K562 (cell line): Measurements from ENCODE around the gene TXLNG. TPM values are rescaled to one million over a fixed set of nuclear protein-coding genes. Genes with fewer than 3 reads are reported as not detected.
A peak's percentile ranks its signal among the peaks of the same experiment; 100 is the strongest.

ENCODE experiments used
- CBFB ChIP-seq: sonication (generic); formaldehyde crosslinking; IDR thresholded peaks from 2 replicates; pipeline ENCODE4 v1.4.0; 2020; ENCODE audit warnings: mild to moderate bottlenecking, missing genetic modification reagents
- CBX8 ChIP-seq: fragments of 200-600 bp; sonication (generic); IDR thresholded peaks from 2 replicates; pipeline ENCODE4 v1.6.1; 2012; ENCODE audit warnings: borderline replicate concordance, mixed run types, low read depth, mild to moderate bottlenecking, moderate library complexity, mixed read lengths, low read length, control low read depth, inconsistent platforms; ENCODE audit not compliant: poor library complexity, severe bottlenecking; ENCODE audit errors: extremely low read depth
- CREB3L1 ChIP-seq: fragments of 450-650 bp; IDR thresholded peaks from 2 replicates; pipeline ENCODE4 v1.6.1; 2014; ENCODE audit warnings: low read depth, mild to moderate bottlenecking, moderate library complexity, borderline replicate concordance
- CTBP1 ChIP-seq: fragments of 450-650 bp; IDR thresholded peaks from 2 replicates; pipeline ENCODE4 v1.6.1; 2016; ENCODE audit warnings: borderline replicate concordance
- EGR1 ChIP-seq: fragments of 450-650 bp; conservative IDR thresholded peaks from 2 replicates; pipeline ENCODE4 v1.6.1; 2017; ENCODE audit warnings: mild to moderate bottlenecking
- IFI16 ChIP-seq: fragments of 250-450 bp; sonication (Bioruptor Pico); IDR thresholded peaks from 2 replicates; pipeline ENCODE4 v2.1.2; 2022; ENCODE audit warnings: mild to moderate bottlenecking, inconsistent platforms
- L3MBTL2 ChIP-seq: fragments of 450-650 bp; IDR thresholded peaks from 2 replicates; pipeline ENCODE4 v1.6.1; 2016; ENCODE audit warnings: mild to moderate bottlenecking, moderate library complexity
- NR2C2 ChIP-seq, 2 experiments: fragments of 200-800 bp in 1 of 2; sonication (Bioruptor generic) in 1 of 2; sonication (generic) in 1 of 2; formaldehyde crosslinking in 1 of 2; IDR thresholded peaks; 2 replicates each; pipeline versions ENCODE4 v1.6.1 to v1.8.0; 2016 to 2022; ENCODE audit warnings: mild to moderate bottlenecking in 1 of 2, missing compliant biosample characterization in 1 of 2, missing genetic modification characterization in 1 of 2, missing genetic modification reagents in 1 of 2
- SAFB2 ChIP-seq: fragments of 200-400 bp; formaldehyde crosslinking; IDR thresholded peaks from 2 replicates; pipeline ENCODE4 v1.6.1; 2018; ENCODE audit warnings: borderline replicate concordance, low read length, low read depth, moderate library complexity; ENCODE audit not compliant: severe bottlenecking
- SIRT6 ChIP-seq: IDR thresholded peaks from one replicate; pipeline ENCODE4 v1.6.1; 2012; ENCODE audit warnings: low read depth, mild to moderate bottlenecking, control low read depth, inconsistent platforms, low read length, moderate library complexity
- SNAPC5 ChIP-seq: fragments of 250-450 bp; sonication (Bioruptor Pico); IDR thresholded peaks from 2 replicates; pipeline ENCODE4 v1.8.0; 2021; ENCODE audit warnings: moderate library complexity, mild to moderate bottlenecking, inconsistent platforms
- SNIP1 ChIP-seq: fragments of 450-650 bp; IDR thresholded peaks from 2 replicates; pipeline ENCODE4 v1.7.1; 2017; ENCODE audit warnings: low read depth, mild to moderate bottlenecking
- ZNF592 ChIP-seq: fragments of 450-650 bp; IDR thresholded peaks from 2 replicates; pipeline ENCODE4 v1.6.1; 2017; ENCODE audit warnings: antibody characterized with exemption, mild to moderate bottlenecking
- ZZZ3 ChIP-seq: fragments of 450-650 bp; IDR thresholded peaks from 2 replicates; pipeline ENCODE4 v1.6.1; 2016; ENCODE audit warnings: antibody characterized with exemption, mild to moderate bottlenecking, moderate library complexity
- polyA plus RNA-seq, 8 experiments: library from polyadenylated mRNA; depleted of rRNA in 4 of 8; stranded (reverse) in 5 of 8; unstranded in 3 of 8; fragments of >200 nt; fragmentation: Nextera tagmentation in 2 of 8; fragmentation: Illumina TruSeq in 1 of 8; extraction: Ambion mirVana in 2 of 8; extraction: Trizol in 1 of 8; gene quantifications; 2 replicates each; pipeline versions ENCODE4 v1.2.1 to v1.2.3, GENCODE V29; 2011 to 2014; ENCODE audit warnings: inconsistent platforms in 1 of 8, missing spikeins in 1 of 8
- total RNA-seq, 7 experiments: library from RNA; depleted of rRNA in 6 of 7; stranded (reverse); fragments of >200 nt in 6 of 7; fragmentation: Illumina TruSeq in 2 of 7; extraction: Trizol in 2 of 7; gene quantifications; 2 replicates each; pipeline versions ENCODE4 v1.2.1 to v1.2.3, GENCODE V29; 2011 to 2021; ENCODE audit warnings: low replicate concordance in 1 of 7
- TF ChIP-seq, protein P1 (sequence below): fragments of 450-650 bp; IDR thresholded peaks from 2 replicates; pipeline ENCODE4 v1.6.1; 2016; ENCODE audit warnings: borderline replicate concordance
- TF ChIP-seq, protein P2 (sequence below): fragments of 200-800 bp; sonication (Bioruptor generic); IDR thresholded peaks from 2 replicates; pipeline ENCODE4 v1.6.1; 2017; ENCODE audit warnings: missing genetic modification characterization, missing compliant biosample characterization

TXLNG gene
- total and polyA plus RNA-seq, 9 of the 15 experiments (the other 6 are each of a cell fraction or from before 2014, with no cell fraction given) = 13.1 to 47.0 (median 31.6) TPM

DNA sequence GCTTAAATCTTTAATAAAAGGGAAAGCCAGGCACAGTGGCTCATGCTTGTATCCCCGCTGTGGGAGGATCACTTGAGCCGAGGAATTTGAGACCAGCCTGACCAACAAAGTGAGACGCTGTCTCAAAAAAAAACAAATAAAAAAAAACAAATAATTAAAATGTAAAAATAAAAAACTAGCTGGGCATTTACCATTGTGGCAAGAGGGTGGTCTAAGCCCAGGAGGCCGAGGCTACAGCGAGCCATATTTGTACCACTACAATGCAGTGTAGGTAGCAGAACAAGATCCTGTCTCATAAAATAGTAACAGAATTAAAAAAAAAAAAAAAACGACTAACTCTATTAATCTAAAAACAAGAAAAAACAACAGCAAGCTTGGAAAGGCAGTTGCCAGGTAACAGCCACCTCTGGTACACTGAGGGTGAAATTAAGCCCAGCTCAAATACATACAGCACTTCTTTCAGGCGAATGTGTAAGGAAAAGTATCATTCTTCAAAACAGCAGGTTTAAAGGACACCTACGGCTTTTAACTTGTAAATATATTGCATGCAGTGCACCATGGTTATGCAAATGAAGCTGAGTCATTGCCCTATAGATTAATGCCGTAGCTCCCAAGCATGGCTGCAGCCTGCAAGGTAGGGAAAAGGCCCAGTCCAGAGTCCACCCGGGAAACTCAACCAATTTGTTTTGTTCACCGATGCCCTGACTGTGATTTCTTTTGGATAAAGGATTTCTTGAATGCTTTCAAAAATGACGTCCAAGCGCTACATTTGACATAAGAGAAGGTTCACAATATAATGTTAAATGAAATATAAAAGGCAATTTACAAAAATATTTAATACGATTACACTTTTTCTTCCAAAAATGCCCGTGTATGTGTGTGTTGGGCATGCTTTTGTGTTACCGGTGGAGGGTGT lies 14.5 kb upstream of the TXLNG start (continued):
- no peak for TF ChIP-seq CBX8
- TF ChIP-seq SIRT6 = no peak
- TF ChIP-seq IFI16 = no peak
- TF ChIP-seq CREB3L1 = no peak
- no peak for TF ChIP-seq CBFB (CRISPR knock-in tag)
- peak; percentile 22; the same call in 1 of the 2 replicates for TF ChIP-seq L3MBTL2
- TF ChIP-seq ZZZ3 = no peak
- no peak for TF ChIP-seq EGR1
- TF ChIP-seq SAFB2 = no peak
- peak; percentile 64 for TF ChIP-seq SNIP1
- TF ChIP-seq ZNF592 = 0 out of 2 replicates have a peak, but pooled peaks have one; percentile 51
- TF ChIP-seq SNAPC5 (CRISPR knock-in tag) = peak; percentile 94
- TF ChIP-seq NR2C2 (CRISPR knock-in tag; IDR thresholded peaks at IDR 0.05) = no peak
- no peak for TF ChIP-seq NR2C2 (tag; IDR thresholded peaks at IDR 0.05)
- TF ChIP-seq CTBP1 = no peak
- TF ChIP-seq, protein P1, sequence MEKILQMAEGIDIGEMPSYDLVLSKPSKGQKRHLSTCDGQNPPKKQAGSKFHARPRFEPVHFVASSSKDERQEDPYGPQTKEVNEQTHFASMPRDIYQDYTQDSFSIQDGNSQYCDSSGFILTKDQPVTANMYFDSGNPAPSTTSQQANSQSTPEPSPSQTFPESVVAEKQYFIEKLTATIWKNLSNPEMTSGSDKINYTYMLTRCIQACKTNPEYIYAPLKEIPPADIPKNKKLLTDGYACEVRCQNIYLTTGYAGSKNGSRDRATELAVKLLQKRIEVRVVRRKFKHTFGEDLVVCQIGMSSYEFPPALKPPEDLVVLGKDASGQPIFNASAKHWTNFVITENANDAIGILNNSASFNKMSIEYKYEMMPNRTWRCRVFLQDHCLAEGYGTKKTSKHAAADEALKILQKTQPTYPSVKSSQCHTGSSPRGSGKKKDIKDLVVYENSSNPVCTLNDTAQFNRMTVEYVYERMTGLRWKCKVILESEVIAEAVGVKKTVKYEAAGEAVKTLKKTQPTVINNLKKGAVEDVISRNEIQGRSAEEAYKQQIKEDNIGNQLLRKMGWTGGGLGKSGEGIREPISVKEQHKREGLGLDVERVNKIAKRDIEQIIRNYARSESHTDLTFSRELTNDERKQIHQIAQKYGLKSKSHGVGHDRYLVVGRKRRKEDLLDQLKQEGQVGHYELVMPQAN = peak; percentile 32; the same call in 1 of the 2 replicates
- TF ChIP-seq, protein P2, sequence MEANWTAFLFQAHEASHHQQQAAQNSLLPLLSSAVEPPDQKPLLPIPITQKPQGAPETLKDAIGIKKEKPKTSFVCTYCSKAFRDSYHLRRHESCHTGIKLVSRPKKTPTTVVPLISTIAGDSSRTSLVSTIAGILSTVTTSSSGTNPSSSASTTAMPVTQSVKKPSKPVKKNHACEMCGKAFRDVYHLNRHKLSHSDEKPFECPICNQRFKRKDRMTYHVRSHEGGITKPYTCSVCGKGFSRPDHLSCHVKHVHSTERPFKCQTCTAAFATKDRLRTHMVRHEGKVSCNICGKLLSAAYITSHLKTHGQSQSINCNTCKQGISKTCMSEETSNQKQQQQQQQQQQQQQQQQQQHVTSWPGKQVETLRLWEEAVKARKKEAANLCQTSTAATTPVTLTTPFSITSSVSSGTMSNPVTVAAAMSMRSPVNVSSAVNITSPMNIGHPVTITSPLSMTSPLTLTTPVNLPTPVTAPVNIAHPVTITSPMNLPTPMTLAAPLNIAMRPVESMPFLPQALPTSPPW (CRISPR knock-in tag) = peak; percentile 54
